ENCODE measurements around the gene MFSD6.
"Not testable (repeated sequence)": the region's sequence is repeated elsewhere in the genome, so short reads cannot be mapped to it uniquely, and the experiment has no call there.

The MFSD6 gene

GRCh38 chr2:190493095-190493494 is 84.9 kb downstream of the MFSD6 start (continued):
- no peak for TF ChIP-seq ZNF211 (tag by site-specific recombination; IDR thresholded peaks at IDR 0.05; ENCODE audit: low read depth)
- no peak for TF ChIP-seq ZNF223 (tag by site-specific recombination; IDR thresholded peaks at IDR 0.05)

GRCh38 chr2:190494600-190495227 is 86.6 kb downstream of the MFSD6 start:
- H3K4me1 ChIP-seq (ENCODE audit: control insufficient read depth, insufficient read depth, low read length); H3K36me3 ChIP-seq (ENCODE audit: control insufficient read depth in 2 of 2, insufficient read depth in 1 of 2, low read length in 2 of 2); H3K27ac ChIP-seq (ENCODE audit: extremely low read depth, low read depth, low read length); H3K4me3 ChIP-seq (ENCODE audit: low read depth, low read length); H3K9me3 ChIP-seq (ENCODE audit: control insufficient read depth, insufficient read depth, low read depth, low read length); POLR2A ChIA-PET; CTCF ChIA-PET: not testable (repeated sequence)

- H3K4me3 ChIP-seq (ENCODE audit: low read depth, low read length) = no peak overlapping the region
- H3K36me3 ChIP-seq (ENCODE audit: control insufficient read depth in 2 of 2, insufficient read depth in 1 of 2, low read length in 2 of 2) = peaks cover 0 to 11% of the 10 kb centered on the region in 2 experiments; a peak in 2 of 3 replicates
- ChIA-PET CTCF (no interaction called here), POLR2A (no interaction called here)
- TF ChIP-seq ZBTB48 (tag by site-specific recombination; IDR thresholded peaks at IDR 0.05) = no peak
- TF ChIP-seq ZBTB10 (tag by site-specific recombination; IDR thresholded peaks at IDR 0.05) = no peak
- no peak for TF ChIP-seq PATZ1 (tag by site-specific recombination; IDR thresholded peaks at IDR 0.05)
- TF ChIP-seq ZNF37A (tag by site-specific recombination; IDR thresholded peaks at IDR 0.05) = no peak
- TF ChIP-seq ZNF266 (tag by site-specific recombination; IDR thresholded peaks at IDR 0.05; ENCODE audit: low read depth) = no peak
- TF ChIP-seq ZNF148 (tag by site-specific recombination; IDR thresholded peaks at IDR 0.05; ENCODE audit: borderline replicate concordance) = no peak
- TF ChIP-seq ZEB2 (tag by site-specific recombination; IDR thresholded peaks at IDR 0.05) = no peak
- TF ChIP-seq REPIN1 (tag by site-specific recombination; IDR thresholded peaks at IDR 0.05; ENCODE audit: low read depth) = no peak
- no peak for TF ChIP-seq ZNF610 (tag by site-specific recombination; IDR thresholded peaks at IDR 0.05; ENCODE audit: borderline replicate concordance)
- TF ChIP-seq ZNF555 (tag by site-specific recombination; conservative IDR thresholded peaks at IDR 0.05) = no peak
- H3K27ac ChIP-seq (ENCODE audit: extremely low read depth, low read depth, low read length) = no peak overlapping the region
- no peaks in the 10 kb centered on the region for H3K9me3 ChIP-seq (ENCODE audit: control insufficient read depth, insufficient read depth, low read depth, low read length)
- no peaks in the 10 kb centered on the region for H3K4me1 ChIP-seq (ENCODE audit: control insufficient read depth, insufficient read depth, low read length)
These were observed 89.3 kb downstream of the MFSD6 start for GRCh38 chr2:190497428-190497827.

GRCh38 chr2:190499273-190499672 is 91.1 kb downstream of the MFSD6 start:
- H3K36me3 ChIP-seq (ENCODE audit: control insufficient read depth in 2 of 2, insufficient read depth in 1 of 2, low read length in 2 of 2) = peaks cover 0 to 11% of the 10 kb centered on the region in 2 experiments; a peak in 2 of 3 replicates
- no peaks in the 10 kb centered on the region for H3K4me1 ChIP-seq (ENCODE audit: control insufficient read depth, insufficient read depth, low read length)
- H3K27ac ChIP-seq (ENCODE audit: extremely low read depth, low read depth, low read length) = no peak overlapping the region
- ChIA-PET POLR2A (interaction anchor here (0.9 kb wide), 1 partner anchor 137 kb away, joined by 3 read pairs; no protein-coding TSS in a partner anchor), CTCF (no interaction called here)
- H3K9me3 ChIP-seq (ENCODE audit: control insufficient read depth, insufficient read depth, low read depth, low read length) = no peaks in the 10 kb centered on the region
- TF ChIP-seq ZNF24 (tag by site-specific recombination; IDR thresholded peaks at IDR 0.05) = no peak
- TF ChIP-seq ZNF350 (tag by site-specific recombination; IDR thresholded peaks at IDR 0.05) = no peak
- no peak for TF ChIP-seq ZNF561 (tag by site-specific recombination; IDR thresholded peaks at IDR 0.05; ENCODE audit: borderline replicate concordance)
- no peak for TF ChIP-seq KLF9 (tag by site-specific recombination; IDR thresholded peaks at IDR 0.05; ENCODE audit: low read depth)
- H3K4me3 ChIP-seq (ENCODE audit: low read depth, low read length) = no peak overlapping the region
